ENCODE measurements around the gene ZCCHC14. TPM values are rescaled to one million over a fixed set of nuclear protein-coding genes. Genes with fewer than 3 reads are reported as not detected.
A peak's percentile ranks its signal among the peaks of the same experiment; 100 is the strongest.

Gene ZCCHC14
- total and polyA plus RNA-seq, 2 of the 13 experiments (the other 11 are each of a cell fraction or from before 2014, with no cell fraction given), result 12.4 to 12.5 TPM

DNA sequence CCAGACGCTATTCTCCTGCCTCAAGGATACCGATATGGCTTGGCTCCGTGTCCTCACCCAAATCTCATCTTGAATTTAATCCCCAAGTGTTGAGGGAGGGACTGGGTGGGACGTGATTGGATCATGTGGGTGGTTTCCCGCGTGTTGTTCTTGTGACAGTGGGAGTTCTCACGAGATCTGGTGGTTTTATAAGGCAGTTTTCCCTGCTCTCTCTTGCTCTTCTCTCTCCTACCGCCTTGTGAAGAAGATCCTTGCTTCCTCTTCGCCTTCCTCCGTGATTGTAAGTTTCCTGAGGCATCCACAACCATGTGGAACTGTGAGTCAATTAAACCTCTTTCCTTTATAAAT lies 43.9 kb upstream of the ZCCHC14 start (continued):
- TF ChIP-seq, protein P1, sequence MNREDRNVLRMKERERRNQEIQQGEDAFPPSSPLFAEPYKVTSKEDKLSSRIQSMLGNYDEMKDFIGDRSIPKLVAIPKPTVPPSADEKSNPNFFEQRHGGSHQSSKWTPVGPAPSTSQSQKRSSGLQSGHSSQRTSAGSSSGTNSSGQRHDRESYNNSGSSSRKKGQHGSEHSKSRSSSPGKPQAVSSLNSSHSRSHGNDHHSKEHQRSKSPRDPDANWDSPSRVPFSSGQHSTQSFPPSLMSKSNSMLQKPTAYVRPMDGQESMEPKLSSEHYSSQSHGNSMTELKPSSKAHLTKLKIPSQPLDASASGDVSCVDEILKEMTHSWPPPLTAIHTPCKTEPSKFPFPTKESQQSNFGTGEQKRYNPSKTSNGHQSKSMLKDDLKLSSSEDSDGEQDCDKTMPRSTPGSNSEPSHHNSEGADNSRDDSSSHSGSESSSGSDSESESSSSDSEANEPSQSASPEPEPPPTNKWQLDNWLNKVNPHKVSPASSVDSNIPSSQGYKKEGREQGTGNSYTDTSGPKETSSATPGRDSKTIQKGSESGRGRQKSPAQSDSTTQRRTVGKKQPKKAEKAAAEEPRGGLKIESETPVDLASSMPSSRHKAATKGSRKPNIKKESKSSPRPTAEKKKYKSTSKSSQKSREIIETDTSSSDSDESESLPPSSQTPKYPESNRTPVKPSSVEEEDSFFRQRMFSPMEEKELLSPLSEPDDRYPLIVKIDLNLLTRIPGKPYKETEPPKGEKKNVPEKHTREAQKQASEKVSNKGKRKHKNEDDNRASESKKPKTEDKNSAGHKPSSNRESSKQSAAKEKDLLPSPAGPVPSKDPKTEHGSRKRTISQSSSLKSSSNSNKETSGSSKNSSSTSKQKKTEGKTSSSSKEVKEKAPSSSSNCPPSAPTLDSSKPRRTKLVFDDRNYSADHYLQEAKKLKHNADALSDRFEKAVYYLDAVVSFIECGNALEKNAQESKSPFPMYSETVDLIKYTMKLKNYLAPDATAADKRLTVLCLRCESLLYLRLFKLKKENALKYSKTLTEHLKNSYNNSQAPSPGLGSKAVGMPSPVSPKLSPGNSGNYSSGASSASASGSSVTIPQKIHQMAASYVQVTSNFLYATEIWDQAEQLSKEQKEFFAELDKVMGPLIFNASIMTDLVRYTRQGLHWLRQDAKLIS (CRISPR knock-in tag; IDR thresholded peaks at IDR 0.05), result 0 out of 2 replicates have a peak, but pooled peaks have one; percentile 45
- TF ChIP-seq ZMYM2 (CRISPR knock-in tag; IDR thresholded peaks at IDR 0.05), result 0 out of 2 replicates have a peak, but pooled peaks have one; percentile 16
- TF ChIP-seq, protein P2, sequence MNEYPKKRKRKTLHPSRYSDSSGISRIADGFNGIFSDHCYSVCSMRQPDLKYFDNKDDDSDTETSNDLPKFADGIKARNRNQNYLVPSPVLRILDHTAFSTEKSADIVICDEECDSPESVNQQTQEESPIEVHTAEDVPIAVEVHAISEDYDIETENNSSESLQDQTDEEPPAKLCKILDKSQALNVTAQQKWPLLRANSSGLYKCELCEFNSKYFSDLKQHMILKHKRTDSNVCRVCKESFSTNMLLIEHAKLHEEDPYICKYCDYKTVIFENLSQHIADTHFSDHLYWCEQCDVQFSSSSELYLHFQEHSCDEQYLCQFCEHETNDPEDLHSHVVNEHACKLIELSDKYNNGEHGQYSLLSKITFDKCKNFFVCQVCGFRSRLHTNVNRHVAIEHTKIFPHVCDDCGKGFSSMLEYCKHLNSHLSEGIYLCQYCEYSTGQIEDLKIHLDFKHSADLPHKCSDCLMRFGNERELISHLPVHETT (CRISPR knock-in tag; conservative IDR thresholded peaks at IDR 0.05), result 0 out of 2 replicates have a peak, but pooled peaks have one; percentile 29
- TF ChIP-seq ZFP90 (CRISPR knock-in tag; IDR thresholded peaks at IDR 0.05; ENCODE audit: borderline replicate concordance), result 0 out of 2 replicates have a peak, but pooled peaks have one; percentile 62
- TF ChIP-seq ZNF205 (CRISPR knock-in tag; IDR thresholded peaks at IDR 0.05), result no peak
- TF ChIP-seq KDM2A (CRISPR knock-in tag; IDR thresholded peaks at IDR 0.05; ENCODE audit: borderline replicate concordance, low read depth), result peak; percentile 26; the same call in 1 of the 2 replicates
- 0 out of 2 replicates have a peak, but pooled peaks have one; percentile 29 for TF ChIP-seq SIX4 (CRISPR knock-in tag; IDR thresholded peaks at IDR 0.05)
- TF ChIP-seq, protein P3, sequence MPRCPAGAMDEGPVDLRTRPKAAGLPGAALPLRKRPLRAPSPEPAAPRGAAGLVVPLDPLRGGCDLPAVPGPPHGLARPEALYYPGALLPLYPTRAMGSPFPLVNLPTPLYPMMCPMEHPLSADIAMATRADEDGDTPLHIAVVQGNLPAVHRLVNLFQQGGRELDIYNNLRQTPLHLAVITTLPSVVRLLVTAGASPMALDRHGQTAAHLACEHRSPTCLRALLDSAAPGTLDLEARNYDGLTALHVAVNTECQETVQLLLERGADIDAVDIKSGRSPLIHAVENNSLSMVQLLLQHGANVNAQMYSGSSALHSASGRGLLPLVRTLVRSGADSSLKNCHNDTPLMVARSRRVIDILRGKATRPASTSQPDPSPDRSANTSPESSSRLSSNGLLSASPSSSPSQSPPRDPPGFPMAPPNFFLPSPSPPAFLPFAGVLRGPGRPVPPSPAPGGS (CRISPR knock-in tag; IDR thresholded peaks at IDR 0.05), result peak; percentile 34; the same call in 1 of the 2 replicates
- peak; percentile 20; the same call in 1 of the 2 replicates for TF ChIP-seq PHF8 (CRISPR knock-in tag; IDR thresholded peaks at IDR 0.05)
- no peak for TF ChIP-seq TP53 (CRISPR knock-in tag; conservative IDR thresholded peaks at IDR 0.05)
- no peak for TF ChIP-seq ZNF34 (CRISPR knock-in tag; IDR thresholded peaks at IDR 0.05; ENCODE audit: borderline replicate concordance)
- no peak for TF ChIP-seq FOXP1 (IDR thresholded peaks at IDR 0.05)
- no peak for TF ChIP-seq FOXP1 (CRISPR knock-in tag; IDR thresholded peaks at IDR 0.05)
- no peak for TF ChIP-seq ZNF883 (CRISPR knock-in tag; IDR thresholded peaks at IDR 0.05; ENCODE audit: not compliant biosample characterization)
- TF ChIP-seq KDM3A (CRISPR knock-in tag; IDR thresholded peaks at IDR 0.05; ENCODE audit: low read depth), result 0 out of 2 replicates have a peak, but pooled peaks have one; percentile 23
- peak; percentile 16; the same call in 1 of the 2 replicates for TF ChIP-seq GATAD1 (CRISPR knock-in tag; IDR thresholded peaks at IDR 0.05)
- TF ChIP-seq, protein P4, sequence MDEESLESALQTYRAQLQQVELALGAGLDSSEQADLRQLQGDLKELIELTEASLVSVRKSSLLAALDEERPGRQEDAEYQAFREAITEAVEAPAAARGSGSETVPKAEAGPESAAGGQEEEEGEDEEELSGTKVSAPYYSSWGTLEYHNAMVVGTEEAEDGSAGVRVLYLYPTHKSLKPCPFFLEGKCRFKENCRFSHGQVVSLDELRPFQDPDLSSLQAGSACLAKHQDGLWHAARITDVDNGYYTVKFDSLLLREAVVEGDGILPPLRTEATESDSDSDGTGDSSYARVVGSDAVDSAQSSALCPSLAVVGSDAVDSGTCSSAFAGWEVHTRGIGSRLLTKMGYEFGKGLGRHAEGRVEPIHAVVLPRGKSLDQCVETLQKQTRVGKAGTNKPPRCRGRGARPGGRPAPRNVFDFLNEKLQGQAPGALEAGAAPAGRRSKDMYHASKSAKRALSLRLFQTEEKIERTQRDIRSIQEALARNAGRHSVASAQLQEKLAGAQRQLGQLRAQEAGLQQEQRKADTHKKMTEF (CRISPR knock-in tag; IDR thresholded peaks at IDR 0.05), result no peak
- TF ChIP-seq SP2 (CRISPR knock-in tag; IDR thresholded peaks at IDR 0.05), result no peak
- TF ChIP-seq, protein P5, sequence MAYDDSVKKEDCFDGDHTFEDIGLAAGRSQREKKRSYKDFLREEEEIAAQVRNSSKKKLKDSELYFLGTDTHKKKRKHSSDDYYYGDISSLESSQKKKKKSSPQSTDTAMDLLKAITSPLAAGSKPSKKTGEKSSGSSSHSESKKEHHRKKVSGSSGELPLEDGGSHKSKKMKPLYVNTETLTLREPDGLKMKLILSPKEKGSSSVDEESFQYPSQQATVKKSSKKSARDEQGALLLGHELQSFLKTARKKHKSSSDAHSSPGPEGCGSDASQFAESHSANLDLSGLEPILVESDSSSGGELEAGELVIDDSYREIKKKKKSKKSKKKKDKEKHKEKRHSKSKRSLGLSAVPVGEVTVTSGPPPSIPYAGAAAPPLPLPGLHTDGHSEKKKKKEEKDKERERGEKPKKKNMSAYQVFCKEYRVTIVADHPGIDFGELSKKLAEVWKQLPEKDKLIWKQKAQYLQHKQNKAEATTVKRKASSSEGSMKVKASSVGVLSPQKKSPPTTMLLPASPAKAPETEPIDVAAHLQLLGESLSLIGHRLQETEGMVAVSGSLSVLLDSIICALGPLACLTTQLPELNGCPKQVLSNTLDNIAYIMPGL (CRISPR knock-in tag; IDR thresholded peaks at IDR 0.05; ENCODE audit: borderline replicate concordance in 1 of 2, low read depth in 1 of 2), result 0 out of 4 replicates have a peak, but pooled peaks of 1 of the 2 experiments have one; percentile 6
- peak; percentile 37; the same call in 1 of the 2 replicates for TF ChIP-seq NCOA2 (CRISPR knock-in tag; IDR thresholded peaks at IDR 0.05)
- peak; percentile 91 for TF ChIP-seq CHD2 (IDR thresholded peaks at IDR 0.05; ENCODE audit: low read depth, low read length)
- TF ChIP-seq ZNF335 (CRISPR knock-in tag; IDR thresholded peaks at IDR 0.05), result 0 out of 2 replicates have a peak, but pooled peaks have one; percentile 61

Data from HepG2 (cell line).